Stimulated activated CD4-positive, alpha-beta T cell treated with anti-CD3 and anti-CD28 coated beads, TNF-alpha, amount 100 ng/mL, for 4 hours (primary cell): ENCODE results near the gene PRPS1L1.

ENCODE experiments used
- DNase-seq, 3 experiments: peaks; one replicate each; pipeline ENCODE4 v3.0.0-alpha.2; 2020; ENCODE audit warnings: low read depth in 3 of 3

PRPS1L1 gene

GRCh38 chr7:18027628-18028027 lies at the start of gene PRPS1L1:
Gene PRPS1L1, minus strand, starts transcription at chr7:18027846.
- no peak for DNase-seq

- no peak for DNase-seq
Observed at GRCh38 chr7:18076461-18076860, 48.8 kb upstream of the PRPS1L1 start.

- DNase-seq, result no peak
Observed at GRCh38 chr7:18068745-18069144, 41.1 kb upstream of the PRPS1L1 start.

- no peak for DNase-seq
Observed at GRCh38 chr7:18064242-18064838, 36.7 kb upstream of the PRPS1L1 start.

- DNase-seq, result no peak
Observed at GRCh38 chr7:18063149-18063901, 35.7 kb upstream of the PRPS1L1 start.

- no peak for DNase-seq
Observed at GRCh38 chr7:18059171-18059570, 31.5 kb upstream of the PRPS1L1 start.

- DNase-seq, result no peak
Observed at GRCh38 chr7:18053941-18054340, 26.3 kb upstream of the PRPS1L1 start.

- no peak for DNase-seq
Observed at GRCh38 chr7:18053177-18053928, 25.7 kb upstream of the PRPS1L1 start.

- DNase-seq, result no peak
Observed at GRCh38 chr7:18049262-18049661, 21.6 kb upstream of the PRPS1L1 start.

GRCh38 chr7:18046601-18047000 lies 19.0 kb upstream of the PRPS1L1 start:
- DNase-seq, result no peak

GRCh38 chr7:18045171-18045570 lies 17.5 kb upstream of the PRPS1L1 start:
- DNase-seq, result no peak

GRCh38 chr7:18041191-18041590 lies 13.5 kb upstream of the PRPS1L1 start:
- DNase-seq, result no peak

- no peak for DNase-seq
Observed at GRCh38 chr7:18040196-18040595, 12.6 kb upstream of the PRPS1L1 start.

GRCh38 chr7:18038382-18038781 lies 10.7 kb upstream of the PRPS1L1 start:
- DNase-seq, result no peak

- no peak for DNase-seq
Observed at GRCh38 chr7:18037609-18038008, 10.0 kb upstream of the PRPS1L1 start.

GRCh38 chr7:18036783-18037182 lies 9.1 kb upstream of the PRPS1L1 start:
- DNase-seq, result no peak

- DNase-seq, result no peak
Observed at GRCh38 chr7:18030758-18031157, 3.1 kb upstream of the PRPS1L1 start.

- DNase-seq, result no peak
Observed at GRCh38 chr7:18020138-18020715, 7.4 kb downstream of the PRPS1L1 start.

- no peak for DNase-seq
Observed at GRCh38 chr7:18019555-18019954, 8.1 kb downstream of the PRPS1L1 start.

- no peak for DNase-seq
Observed at GRCh38 chr7:18018296-18019215, 9.1 kb downstream of the PRPS1L1 start.
